T-helper 2 cell treated with Interferon-gamma antibody and Interleukin-4, amounts not matched to agents 100 ng/mL and 5 ng/mL, for 36 hours (primary cell): ENCODE data around the gene SUSD1. TPM values are rescaled to one million over a fixed set of nuclear protein-coding genes. Genes with fewer than 3 reads are reported as not detected.
"Not testable (repeated sequence)": the region's sequence is repeated elsewhere in the genome, so short reads cannot be mapped to it uniquely, and the experiment has no call there.

Experiments
- intact Hi-C: fragments of 100-400 bp; cut with micrococcal nuclease; formaldehyde crosslinking; loops from one replicate; pipeline ENCODE4 v1.15.1; 2023
- total RNA-seq: library from RNA; stranded (reverse); gene quantifications from 2 replicates; pipeline ENCODE4 v1.2.3, GENCODE V29; 2022

The SUSD1 gene
- total RNA-seq, 1 donor from 2014 or later, result 27.7 TPM

DNA sequence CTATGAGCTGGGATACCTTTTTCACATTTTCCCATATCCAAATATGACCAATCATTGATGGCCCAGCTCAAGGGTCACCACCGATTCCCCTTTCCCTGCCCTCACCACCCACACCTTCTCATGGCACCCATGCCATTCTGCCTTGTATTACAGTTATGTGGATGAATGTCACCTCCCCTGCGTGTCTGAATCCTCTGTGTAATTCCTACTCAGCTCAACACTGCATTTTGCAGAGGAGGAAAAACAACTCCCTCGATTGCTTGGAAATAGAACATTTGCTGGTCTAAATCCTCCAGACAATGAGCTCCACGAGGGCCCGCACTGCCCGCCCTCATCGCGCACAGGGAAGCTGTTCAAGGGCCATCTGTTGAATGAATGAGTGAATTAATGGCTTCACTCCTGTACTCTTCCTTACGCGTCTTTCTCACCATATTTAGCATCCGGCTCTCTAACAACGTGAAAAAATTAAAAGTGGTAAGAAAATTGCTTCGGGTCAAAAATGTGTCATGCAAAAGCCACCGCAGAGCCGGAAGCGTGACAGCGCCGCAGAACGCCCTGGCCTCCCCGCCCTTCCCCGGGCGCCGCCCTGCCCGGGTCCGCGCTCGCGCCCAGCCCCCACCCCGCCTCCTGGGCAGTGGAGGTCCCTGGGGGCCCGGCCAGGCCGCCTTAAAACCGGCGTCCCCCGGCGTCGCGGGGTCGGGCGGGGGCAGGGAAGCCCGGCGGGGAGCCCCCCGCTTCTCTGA, 704 bp downstream of the SUSD1 start:
- intact Hi-C loops, result loop anchor here (1.0 to 10.0 kb wide), 4 partner anchors 159 to 580 kb away; partner anchors contain the start of genes INIP, PTBP3, SNX30 and UGCG

DNA sequence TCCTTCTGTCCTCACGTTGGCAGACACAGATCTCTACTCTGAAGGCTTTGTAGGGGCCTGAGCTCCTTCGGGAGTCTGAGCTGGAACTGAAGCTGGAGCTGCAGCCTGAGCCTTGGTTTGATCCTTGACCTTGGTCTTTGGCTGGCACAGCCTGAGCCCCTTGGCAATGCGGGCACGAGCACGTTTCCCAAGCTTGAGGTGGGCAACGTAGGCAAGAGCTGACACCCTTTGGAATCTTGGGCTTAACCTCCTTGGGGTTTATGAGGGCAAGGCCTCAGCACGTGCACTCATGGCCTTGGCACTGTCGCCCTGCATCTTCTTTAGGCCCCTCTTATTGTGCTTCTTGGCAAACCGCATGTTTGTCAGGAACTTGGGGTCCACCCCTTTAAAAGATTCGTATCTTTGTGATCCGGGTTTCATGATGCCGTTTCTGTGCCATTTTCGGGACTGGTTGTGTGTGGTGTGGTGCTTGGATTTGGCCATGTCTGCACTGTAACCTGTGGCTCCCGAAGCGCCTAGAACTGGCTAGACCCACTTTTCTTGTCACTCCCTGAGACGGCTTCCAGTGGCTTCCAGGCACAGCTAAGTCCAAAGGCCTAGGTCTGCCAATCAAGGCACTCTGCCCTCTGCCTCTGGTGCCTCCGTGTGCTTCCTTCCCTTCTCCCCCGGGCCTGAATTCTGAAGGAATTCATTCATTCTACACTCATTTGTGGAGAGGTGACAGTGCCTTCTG, 1.4 kb downstream of the SUSD1 start:
- intact Hi-C loops, result loop anchor here (1.0 to 10.0 kb wide), 4 partner anchors 160 to 581 kb away; partner anchors contain the start of genes INIP, PTBP3, SNX30 and UGCG

DNA sequence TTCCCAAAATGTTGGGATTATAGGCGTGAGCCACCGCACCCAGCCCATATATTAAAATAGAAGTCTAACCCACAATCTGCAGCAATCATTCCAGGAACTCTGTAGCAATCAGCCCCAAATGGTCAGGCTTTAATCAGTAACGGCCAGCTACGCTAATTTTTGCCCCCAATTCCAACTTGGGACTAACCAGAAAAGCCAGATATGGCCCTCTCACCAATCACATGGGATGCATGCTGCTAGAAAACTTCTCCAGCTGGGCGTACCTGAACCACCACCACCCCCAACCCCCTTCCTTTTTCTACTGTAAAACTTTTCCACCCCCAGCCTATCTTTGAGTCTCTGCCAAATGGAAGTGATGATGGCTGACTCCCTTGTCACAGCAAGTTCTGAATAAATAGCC, 4.1 kb downstream of the SUSD1 start:
- intact Hi-C loops, result loop anchor here (5.0 to 10.0 kb wide), 3 partner anchors 274 to 584 kb away; partner anchors contain the start of genes INIP, SNX30 and UGCG

DNA sequence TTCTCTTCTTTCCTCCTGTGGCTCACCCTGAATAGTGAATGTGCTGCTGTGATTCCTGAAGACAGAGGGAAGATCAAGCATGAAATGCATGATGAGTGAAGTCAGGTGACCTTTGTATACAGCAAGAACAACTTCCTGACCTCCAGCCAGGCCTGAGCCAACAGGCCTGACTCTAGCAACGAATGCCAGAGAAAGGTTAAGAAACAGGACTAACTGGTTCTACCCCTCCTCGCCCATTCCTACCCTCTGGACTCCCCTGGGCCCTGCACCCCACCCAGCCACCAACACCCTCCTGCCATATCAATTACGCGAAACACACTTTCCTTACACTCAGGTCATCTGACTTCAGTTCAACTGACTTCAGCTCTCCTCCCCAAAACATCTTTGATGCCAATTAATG, 4.9 kb downstream of the SUSD1 start:
- intact Hi-C loops, result loop anchor here (5.0 to 10.0 kb wide), 3 partner anchors 273 to 585 kb away; partner anchors contain the start of genes INIP, SNX30 and UGCG

DNA sequence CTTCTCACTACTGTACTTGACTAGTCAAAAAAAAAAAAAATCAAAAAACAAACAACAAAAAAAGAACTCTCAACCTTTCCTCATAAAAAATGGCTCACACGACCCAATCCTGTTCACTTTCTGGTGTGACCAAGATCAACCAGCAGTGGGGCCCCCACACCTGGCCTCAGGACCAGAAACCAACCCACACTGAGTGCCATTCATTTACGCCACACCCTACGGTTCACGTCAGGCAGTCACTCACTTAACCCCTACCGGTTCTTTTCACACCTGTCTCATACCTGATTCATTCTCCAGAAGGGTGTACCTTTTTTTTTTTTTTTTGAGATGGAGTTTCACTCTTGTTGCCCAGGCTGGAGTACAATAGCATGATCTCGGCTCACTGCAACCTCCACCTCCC, 5.7 kb downstream of the SUSD1 start:
- intact Hi-C loops, result no loop called here

DNA sequence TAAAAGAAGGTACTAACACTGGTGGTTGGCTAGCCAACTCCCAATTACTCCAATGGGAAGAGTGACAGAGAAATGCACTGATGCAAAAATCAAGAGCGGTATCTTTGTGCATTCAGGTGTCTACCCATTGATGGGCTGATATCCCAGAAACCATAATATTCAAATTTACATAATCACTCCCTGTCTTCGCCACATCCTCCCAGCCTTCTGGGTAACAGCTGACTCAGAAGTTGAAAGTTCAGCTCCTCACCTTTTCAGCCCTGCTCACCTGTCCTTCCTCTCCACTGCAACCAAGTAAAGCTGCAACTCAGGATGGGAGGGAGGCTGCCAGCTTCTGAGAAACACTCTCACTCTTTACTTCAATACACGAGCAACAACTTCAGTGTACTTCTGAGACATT, 6.9 kb downstream of the SUSD1 start:
- intact Hi-C loops, result no loop called here

DNA sequence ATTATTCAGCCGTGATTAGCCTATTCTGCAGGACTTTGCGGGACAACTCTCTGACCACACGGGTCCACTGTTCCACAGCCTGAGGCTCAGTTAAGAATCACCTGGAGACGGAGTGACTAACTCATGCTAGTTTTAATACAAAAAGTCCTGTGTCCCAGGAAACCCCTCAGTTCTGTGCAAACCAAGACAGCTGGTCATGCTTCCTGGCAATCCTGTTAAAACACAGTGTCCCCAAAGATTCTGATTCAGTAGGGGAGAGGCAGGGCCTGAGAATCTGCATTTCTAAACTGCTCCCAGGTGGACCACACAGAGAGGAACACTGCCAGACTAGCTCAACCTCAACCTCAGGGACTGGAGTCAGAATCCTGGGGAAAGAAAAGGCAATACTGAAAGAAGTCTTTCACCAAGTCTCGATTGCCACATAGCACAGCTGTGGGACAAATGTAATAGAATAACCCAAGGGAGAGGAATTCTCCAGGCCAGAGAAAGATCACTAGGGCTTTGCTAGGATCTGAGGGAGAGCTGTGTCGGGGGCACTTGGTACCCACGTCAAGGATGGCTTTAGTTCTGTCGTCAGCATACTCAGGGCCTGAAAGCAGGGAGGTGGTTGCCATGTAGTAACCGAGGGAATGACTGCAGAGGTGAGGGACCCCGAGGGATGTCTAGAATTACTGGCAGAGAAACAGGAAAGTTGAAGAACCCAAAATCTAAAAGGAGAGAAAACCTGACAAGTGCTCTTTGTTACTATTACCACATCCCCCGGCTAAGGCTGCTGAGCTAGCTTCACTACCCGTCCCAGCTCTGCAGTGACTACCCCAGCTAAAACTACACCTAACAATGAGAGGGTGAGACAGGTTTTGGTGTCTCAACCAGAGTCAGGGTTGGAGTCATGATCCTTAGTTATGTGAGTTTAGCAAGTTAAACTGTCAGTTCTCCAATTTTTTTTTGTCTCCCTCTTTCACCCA, 8.6 kb downstream of the SUSD1 start:
- intact Hi-C loops, result no loop called here

DNA sequence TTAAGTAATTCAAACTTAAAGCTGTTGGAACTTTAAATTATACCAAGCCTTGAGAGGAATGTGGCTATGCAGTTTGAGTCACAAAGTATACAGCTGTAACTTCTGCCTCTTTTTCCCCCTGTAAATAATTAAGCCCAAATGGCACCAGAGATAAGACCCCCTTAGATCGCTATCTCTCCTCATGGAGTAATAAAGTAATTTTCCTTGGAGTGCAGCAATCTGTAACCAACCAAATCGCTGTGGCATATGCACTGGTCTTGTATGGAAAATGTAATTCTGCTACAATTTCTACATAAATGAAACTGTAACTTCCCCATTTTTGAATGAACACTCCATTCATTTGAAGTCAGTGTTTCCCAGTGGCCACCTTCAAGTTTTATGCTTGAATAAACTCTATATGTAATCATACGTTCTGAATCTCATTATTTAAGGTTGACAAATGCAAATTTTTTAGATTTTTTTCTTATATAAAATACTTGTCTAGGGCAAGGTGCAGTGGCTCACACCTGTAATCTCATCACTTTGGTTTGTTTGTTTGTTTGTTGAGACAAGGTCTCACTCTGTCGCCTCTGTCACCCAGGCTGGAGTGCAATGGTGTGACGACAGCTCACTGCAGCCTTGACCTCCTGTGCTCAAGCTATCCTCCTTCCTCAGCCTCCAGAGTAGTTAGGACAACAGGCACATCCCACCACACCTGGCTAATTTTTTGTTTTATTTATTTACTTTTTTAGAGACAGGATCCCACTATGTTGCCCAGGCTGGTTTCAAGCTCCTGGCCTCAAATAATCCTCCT, 12.3 kb downstream of the SUSD1 start:
- intact Hi-C loops, result no loop called here

DNA sequence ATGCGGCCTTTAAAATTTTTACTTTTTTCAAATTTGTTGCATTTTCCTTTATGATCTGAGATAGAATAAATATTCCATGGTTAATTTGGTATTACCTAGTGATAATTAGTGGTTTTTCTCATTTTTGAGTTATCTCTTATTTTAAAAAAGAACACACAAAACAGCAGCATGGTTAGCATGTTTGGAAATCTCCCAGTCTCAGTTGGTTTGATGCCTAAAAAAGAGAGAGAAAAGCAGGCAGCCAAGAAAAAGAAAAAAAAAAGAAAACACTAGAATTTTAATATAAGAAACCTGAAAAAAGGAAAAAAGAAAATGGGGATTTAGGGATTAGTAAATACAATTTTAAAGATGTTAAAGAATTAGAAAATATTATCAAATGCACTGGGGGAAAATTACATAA, 15.3 kb downstream of the SUSD1 start:
- intact Hi-C loops, result no loop called here

DNA sequence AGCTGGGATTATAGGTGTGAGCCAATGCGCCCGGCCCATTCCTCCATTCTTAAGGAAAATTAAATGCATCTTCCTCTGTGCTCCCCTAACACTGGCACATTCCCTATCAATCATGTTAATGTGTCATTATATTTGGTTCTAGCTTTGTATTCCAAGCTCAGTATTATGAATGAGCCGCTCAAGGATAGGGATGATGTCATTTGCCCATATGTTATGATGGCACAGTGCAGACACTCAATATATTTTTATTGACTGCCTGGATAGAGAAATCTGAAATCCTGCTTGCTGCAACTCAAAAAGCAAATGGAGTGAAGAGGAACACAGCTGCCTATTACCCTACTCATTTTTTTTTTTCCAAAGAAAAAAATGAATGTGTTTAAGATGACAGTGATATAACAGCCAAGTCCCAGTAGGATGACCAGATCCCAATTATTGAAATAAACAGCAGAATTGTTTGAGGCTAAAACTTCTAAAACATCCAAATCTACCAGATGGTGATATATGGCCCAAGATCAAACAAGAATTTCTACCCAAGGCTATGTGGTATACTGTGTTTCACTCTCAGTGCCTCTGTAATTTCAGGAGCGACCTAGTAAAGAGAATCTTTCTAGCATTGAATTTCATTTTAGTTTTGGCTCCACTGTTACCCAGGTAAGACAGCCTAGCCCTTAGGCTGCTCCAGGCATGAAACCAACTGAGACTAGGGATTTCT, 16.3 kb downstream of the SUSD1 start:
- intact Hi-C loops, result no loop called here

DNA sequence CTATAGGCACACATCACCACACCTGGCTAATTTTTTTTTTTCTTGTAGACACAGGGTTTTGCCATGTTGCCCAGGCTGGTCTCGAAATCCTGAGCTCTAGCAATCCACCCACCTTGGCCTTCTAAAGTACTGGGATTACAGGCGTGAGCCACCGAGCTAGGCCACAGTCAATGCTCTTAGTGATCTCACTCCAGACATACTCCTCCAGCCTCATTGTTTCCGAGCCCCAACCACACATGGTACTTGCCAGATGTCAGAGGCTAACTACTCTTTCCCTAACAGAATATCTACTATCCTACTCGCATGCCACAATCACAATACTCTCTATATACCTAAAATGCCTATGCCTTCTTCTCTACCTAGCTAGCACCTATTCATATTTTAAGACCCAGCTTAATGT, 17.1 kb downstream of the SUSD1 start:
- intact Hi-C loops, result no loop called here

DNA sequence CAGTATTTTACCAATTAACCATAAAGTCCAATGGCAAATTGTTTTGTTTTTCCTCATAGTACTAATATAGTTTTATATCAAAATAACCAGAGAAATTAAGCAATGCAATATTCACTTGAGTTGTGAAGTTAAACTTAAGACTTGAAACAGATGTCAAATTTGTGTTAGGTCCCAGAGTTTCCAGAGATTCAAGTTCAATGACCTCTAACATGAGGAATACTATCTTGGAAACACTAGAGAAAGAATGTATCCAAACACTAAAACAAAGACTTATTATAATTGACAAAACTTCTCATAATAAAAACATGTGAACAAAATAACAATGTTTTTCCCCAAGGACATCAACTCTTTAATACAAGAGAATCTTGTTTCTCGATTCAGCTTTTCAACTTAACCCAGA, 18.0 kb downstream of the SUSD1 start:
- intact Hi-C loops, result no loop called here

DNA sequence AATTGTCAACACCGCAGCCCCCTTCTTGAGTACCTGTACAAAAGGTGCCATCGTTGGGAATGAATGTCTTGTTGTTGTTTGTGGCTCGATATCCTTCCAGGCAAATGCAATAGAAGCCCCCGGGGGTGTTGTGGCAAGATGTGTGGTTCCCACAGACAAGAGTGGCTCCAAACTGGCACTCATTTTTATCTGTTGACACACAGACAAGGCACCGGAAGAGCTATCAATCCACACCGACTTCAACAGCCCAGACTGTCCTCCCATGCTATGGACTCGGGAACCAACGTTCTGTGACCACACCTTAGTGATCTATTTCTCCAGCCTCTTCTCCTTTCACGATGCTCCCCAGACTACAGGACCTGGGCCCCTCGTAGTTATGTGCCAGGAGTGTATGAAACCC, 25.9 kb downstream of the SUSD1 start:
- intact Hi-C loops, result no loop called here

DNA sequence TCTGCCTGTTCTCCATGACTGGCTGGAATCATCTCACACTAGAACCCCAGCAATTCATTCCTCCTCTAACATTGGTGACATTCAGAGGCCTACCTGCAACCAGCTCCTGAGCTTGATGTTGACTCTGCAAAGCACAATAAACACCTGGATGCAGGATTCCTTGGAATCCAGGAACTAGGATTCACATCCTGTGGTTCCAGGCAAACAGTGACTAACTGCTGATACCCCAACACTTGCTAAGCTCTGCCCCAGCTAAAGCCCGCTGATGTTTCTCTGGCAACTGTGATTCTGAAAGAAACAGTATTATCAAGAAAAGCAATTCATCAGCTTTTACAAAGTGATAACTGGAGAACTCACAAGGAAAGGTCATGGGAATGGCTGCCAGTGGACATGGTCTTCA, 29.2 kb downstream of the SUSD1 start:
- intact Hi-C loops, result no loop called here

DNA sequence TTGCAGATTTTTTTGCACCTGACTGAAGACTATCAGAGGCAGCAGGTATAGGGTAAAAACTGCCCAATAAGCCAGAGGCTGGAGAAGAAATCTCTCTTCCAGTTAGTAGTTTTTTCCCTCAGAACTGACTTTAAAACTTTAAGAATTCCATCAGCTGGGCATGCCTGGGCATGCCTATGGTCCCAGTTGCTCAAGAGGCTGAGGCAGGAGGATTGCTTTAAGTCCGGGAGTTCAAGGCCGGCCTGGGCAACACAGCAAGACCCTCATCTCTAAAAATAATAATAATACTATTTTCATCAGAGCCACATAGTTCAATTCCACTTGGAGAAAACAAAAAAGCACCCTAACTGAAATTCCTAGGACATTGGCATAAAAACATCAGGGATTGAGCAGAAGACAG, 30.3 kb downstream of the SUSD1 start:
- intact Hi-C loops, result no loop called here

DNA sequence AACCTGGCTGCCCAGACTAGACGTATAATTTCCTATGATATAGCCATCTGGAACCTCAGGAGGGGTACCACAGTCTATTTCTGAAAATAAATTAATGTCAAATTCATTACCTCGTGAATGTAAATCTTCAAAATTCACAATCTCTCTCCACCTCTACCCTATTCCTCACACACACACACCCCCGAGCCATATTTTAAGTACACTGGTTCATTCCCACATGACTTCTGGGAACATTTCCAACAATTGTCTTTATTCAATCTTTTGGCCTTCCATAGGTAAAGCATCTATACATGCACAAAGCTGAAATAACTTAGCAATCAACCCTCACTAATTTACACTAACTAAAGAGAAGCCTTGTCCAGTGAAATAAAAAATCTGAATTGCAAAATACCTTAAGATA, 32.7 kb downstream of the SUSD1 start:
- intact Hi-C loops, result no loop called here

DNA sequence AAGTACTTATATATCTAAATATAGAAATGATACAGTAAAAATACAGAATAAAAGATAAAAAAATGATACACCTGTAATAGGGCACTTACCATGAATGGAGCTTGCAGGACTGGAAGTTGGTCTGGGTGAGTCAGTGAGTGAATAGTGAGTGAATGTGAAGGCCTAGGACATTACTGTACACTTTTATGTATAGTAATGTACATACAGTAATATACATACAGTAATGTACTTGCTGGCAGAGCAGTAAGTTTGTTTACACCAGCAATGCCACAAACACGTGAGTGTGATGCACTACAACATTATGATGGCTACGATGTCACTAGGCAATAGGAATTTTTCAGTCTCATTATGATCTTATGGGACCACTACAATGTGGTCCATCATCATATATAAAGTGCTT, 34.2 kb downstream of the SUSD1 start:
- intact Hi-C loops, result no loop called here

DNA sequence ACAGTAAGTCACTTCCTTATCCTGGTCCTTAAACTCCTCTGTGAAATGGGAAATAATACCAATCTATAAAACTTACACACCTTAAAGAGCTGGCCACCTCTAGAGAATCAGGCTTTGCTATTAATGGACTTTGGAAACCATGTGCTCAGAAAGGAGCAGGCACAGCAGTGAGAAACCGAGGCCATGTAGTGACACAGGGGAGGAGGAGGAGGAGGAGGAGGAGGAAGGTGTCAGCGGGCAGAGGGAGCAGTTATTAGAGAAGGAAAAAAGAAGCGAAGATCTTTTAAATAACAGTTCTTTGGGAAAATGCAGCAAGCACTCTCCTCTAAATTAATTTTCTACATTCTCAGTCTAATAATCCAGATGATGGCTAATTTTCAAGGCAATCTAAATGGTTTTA, 38.0 kb downstream of the SUSD1 start:
- intact Hi-C loops, result no loop called here

DNA sequence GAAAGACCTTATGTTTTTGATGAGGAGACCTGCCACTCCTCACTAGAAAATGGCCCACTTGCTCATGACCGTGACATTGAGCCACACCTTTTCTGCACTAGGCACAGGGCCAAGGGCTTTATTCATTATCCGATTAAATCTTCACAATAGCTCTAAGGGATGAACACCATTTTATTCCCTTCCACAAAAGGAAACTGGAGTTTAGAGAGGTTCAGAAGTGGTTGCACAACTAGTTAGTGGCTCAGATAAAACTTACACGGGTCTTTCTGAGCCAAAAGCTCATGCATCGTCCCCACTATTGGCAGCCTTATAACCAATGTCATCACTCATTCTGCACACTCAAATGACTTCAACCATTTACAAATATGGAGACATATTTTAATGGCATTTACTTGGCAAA, 39.4 kb downstream of the SUSD1 start:
- intact Hi-C loops, result no loop called here

DNA sequence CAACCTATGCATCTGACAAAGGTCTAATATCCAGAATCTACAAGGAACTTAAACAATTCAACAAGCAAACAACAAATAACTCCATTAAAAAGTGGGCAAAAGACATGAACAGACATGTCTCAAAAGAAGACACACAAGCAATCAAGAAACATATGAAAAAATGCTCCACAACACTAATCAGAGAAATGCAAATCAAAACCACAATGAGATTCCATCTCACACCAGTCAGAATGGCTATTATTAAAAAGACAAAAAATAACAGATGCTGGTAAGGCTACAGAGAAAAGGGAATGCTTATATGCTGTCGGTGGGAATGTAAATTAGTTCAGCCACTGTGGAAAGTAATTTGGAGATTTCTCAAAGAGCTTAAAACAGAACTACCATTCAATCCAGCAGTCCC, 41.3 kb downstream of the SUSD1 start:
- intact Hi-C loops, result not testable (repeated sequence)
